Lower leg skin (tissue), 3 donors: ENCODE data around the gene GFPT1.

Source experiments
- CTCF ChIP-seq, 3 donors: fragments of 450-650 bp; IDR thresholded peaks; one replicate each; pipeline ENCODE4 v1.5.1; 2016; ENCODE audit warnings: antibody characterized with exemption in 3 of 3, mild to moderate bottlenecking in 3 of 3, moderate library complexity in 2 of 3
- POLR2A ChIP-seq, 2 donors: fragments of 450-650 bp; IDR thresholded peaks; one replicate each; pipeline ENCODE4 v1.6.1; 2016 to 2017; ENCODE audit warnings: antibody characterized with exemption in 2 of 2, mild to moderate bottlenecking in 1 of 2, moderate library complexity in 1 of 2

DNA sequence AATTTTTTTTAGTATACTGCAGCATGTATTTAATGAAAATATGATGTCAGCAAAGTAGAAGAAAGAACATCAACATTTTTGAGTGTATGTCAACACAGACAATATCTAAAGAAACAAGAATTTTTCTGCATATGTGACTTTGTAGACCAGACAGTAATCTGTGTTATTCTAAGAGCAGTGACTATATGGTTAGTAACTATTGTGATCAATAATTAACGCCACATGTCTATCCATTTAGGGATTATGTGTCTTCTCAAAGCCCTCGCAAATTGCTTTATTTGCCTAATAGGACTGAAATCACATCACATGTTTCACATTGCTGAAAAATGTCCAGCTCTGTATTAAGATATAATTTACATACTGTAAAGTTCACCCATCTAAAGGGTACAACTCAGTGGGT lies 107.8 kb downstream of the GFPT1 start:
- TF ChIP-seq POLR2A (IDR thresholded peaks at IDR 0.05) (no peak), CTCF (IDR thresholded peaks at IDR 0.05) (no peak)
